Smooth muscle cell (in vitro differentiated cells): ENCODE data around the gene ETF1. TPM values are rescaled to one million over a fixed set of nuclear protein-coding genes. Genes with fewer than 3 reads are reported as not detected.

Experiments
- DNase-seq: peaks from one replicate; lab custom pipeline; 2025; ENCODE audit not compliant: unreplicated experiment; lab: John Stamatoyannopoulos, UW
- H2AFZ ChIP-seq: fragments of 200-600 bp; sonication (generic); 2 replicates; pipeline ENCODE4 v1.6.0; 2016; ENCODE audit warnings: antibody characterized with exemption, low read depth, mild to moderate bottlenecking
- H3F3A ChIP-seq: fragments of 200-600 bp; sonication (generic); 2 replicates; pipeline ENCODE4 v1.6.0; 2017; ENCODE audit warnings: antibody characterized with exemption, low read depth
- H3K27ac ChIP-seq: fragments of 200-600 bp; sonication (generic); 2 replicates; pipeline ENCODE4 v1.5.1; 2016; ENCODE audit warnings: low read depth, mild to moderate bottlenecking
- H3K27me3 ChIP-seq: fragments of 200-600 bp; sonication (generic); 2 replicates; pipeline ENCODE4 v1.6.1; 2016; ENCODE audit warnings: low read depth, mild to moderate bottlenecking
- H3K36me3 ChIP-seq: fragments of 200-600 bp; sonication (generic); 2 replicates; pipeline ENCODE4 v1.5.1; 2016; ENCODE audit warnings: low read depth
- H3K4me1 ChIP-seq: fragments of 200-600 bp; sonication (generic); 2 replicates; pipeline ENCODE4 v1.5.1; 2016; ENCODE audit warnings: low read depth
- H3K4me2 ChIP-seq: fragments of 200-600 bp; sonication (generic); 2 replicates; pipeline ENCODE4 v1.6.0; 2016; ENCODE audit warnings: mild to moderate bottlenecking
- H3K4me3 ChIP-seq: fragments of 200-600 bp; sonication (generic); 2 replicates; pipeline ENCODE4 v1.5.1; 2016; ENCODE audit warnings: mild to moderate bottlenecking
- H3K79me2 ChIP-seq: fragments of 200-600 bp; sonication (generic); 2 replicates; pipeline ENCODE4 v1.6.0; 2016; ENCODE audit warnings: low read depth, mild to moderate bottlenecking
- H3K9ac ChIP-seq: fragments of 200-600 bp; sonication (generic); 2 replicates; pipeline ENCODE4 v1.6.0; 2016; ENCODE audit warnings: low read depth
- H3K9me3 ChIP-seq: fragments of 200-600 bp; sonication (generic); replicated peaks from 2 replicates; pipeline ENCODE4 v1.5.1; 2016; ENCODE audit warnings: low read depth
- H4K20me1 ChIP-seq: fragments of 200-600 bp; sonication (generic); 2 replicates; pipeline ENCODE4 v1.6.0; 2016; ENCODE audit warnings: low read depth
- WGBS: methylation state at CpG from one replicate; pipeline ENCODE4 v1.1.7; 2016; ENCODE audit warnings: low lambda C conversion rate; 5-methylcytosine and 5-hydroxymethylcytosine counted together
- polyA plus RNA-seq: library from polyadenylated mRNA; unstranded; fragments of >200 nt; fragmentation: Nextera tagmentation; extraction: Ambion mirVana; gene quantifications from 2 replicates; pipeline ENCODE4 v1.2.1, GENCODE V29; 2016
- total RNA-seq: library from RNA; depleted of rRNA; stranded (reverse); fragments of >200 nt; gene quantifications from 2 replicates; pipeline ENCODE4 v1.2.3, GENCODE V29; 2014
- TF ChIP-seq, protein P1 (sequence below): fragments of 200-600 bp; sonication (generic); IDR thresholded peaks from 2 replicates; pipeline ENCODE4 v1.5.1; 2017; ENCODE audit warnings: borderline replicate concordance, mild to moderate bottlenecking, antibody characterized with exemption; ENCODE audit not compliant: insufficient read depth, poor library complexity, severe bottlenecking

ETF1 gene
- total and polyA plus RNA-seq, 2 experiments from 2014 or later = 48.7 to 98.0 TPM

DNA sequence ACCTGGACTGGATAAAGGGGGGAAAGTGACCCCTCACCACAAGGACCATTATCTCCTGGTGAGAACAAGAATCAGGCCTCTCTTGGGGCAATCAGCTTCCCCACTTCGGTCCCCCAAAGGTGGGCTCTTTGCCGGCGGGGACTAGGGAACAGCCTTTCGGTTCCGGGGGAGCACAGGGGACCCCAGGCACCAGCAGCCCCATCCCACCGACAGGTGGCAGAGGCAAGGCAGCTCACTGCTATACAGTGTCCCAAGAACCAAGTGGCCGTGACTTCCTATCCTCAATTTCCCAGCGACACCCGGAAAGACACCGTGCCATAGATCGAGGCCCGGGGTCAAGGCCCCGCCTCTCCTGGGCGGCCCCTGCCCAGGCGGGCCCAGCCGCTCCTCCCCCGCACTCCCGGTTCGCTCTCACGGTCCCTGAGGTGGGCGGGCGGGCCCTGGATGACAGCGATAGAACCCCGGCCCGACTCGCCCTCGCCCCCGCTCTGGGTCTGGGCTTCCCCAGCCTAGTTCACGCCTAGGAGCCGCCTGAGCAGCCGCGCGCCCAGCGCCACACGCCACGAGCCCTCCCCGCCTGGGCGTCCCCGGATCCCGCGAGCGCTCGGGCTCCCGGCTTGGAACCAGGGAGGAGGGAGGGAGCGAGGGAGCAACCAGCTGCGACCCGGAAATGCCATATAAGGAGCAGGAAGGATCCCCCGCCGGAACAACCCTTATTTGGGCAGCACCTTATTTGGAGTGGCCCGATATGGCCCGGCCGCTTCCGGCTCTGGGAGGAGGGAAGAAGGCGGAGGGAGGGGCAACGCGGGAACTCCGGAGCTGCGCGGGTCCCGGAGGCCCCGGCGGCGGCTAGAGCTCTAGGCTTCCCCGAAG is 78.4 kb downstream of the ETF1 start:
- Histone ChIP-seq H3F3A (peaks cover 30% of the 10 kb centered on the region), H3K4me1 (peaks cover 7% of the 10 kb centered on the region), H3K4me2 (peak overlapping the region; percentile 92), H3K9ac (peak overlapping the region; percentile 88), H3K36me3 (peaks cover 4% of the 10 kb centered on the region), H3K9me3 (no peaks in the 10 kb centered on the region), H3K4me3 (peak overlapping the region; percentile 79), H4K20me1 (peaks cover 42% of the 10 kb centered on the region), H3K27ac (peak overlapping the region; percentile 96), H3K79me2 (peaks cover 9% of the 10 kb centered on the region), H3K27me3 (no peaks in the 10 kb centered on the region), H2AFZ (no peak overlapping the region)
- under 1% methylated on average over 52 of the region's 64 CpGs for WGBS
- peak; percentile 99 for DNase-seq
- TF ChIP-seq, protein P1, sequence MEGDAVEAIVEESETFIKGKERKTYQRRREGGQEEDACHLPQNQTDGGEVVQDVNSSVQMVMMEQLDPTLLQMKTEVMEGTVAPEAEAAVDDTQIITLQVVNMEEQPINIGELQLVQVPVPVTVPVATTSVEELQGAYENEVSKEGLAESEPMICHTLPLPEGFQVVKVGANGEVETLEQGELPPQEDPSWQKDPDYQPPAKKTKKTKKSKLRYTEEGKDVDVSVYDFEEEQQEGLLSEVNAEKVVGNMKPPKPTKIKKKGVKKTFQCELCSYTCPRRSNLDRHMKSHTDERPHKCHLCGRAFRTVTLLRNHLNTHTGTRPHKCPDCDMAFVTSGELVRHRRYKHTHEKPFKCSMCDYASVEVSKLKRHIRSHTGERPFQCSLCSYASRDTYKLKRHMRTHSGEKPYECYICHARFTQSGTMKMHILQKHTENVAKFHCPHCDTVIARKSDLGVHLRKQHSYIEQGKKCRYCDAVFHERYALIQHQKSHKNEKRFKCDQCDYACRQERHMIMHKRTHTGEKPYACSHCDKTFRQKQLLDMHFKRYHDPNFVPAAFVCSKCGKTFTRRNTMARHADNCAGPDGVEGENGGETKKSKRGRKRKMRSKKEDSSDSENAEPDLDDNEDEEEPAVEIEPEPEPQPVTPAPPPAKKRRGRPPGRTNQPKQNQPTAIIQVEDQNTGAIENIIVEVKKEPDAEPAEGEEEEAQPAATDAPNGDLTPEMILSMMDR = peak; percentile 2

DNA sequence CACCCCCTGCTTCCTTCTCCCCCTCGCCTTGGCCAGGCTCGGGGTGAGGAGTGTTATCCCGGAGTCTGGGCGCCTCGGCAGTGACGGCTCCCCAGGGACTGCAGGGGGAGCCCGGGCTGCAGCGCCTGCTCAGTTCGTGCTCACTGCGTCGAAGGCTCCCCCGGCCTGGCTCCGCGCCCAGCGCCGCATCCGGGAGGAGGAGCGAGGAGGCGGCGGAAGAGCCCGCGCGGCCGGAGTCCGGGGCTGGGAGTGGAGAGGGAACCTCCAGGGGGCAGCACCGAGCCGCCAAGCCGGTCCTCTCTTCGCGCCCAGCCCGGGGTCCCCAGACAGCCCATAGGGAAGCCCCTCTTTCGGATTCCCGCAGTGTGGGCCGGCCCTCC is 79.0 kb downstream of the ETF1 start:
- Histone ChIP-seq H3F3A (peaks cover 27% of the 10 kb centered on the region), H3K27ac (peak overlapping the region; percentile 96), H3K9me3 (no peaks in the 10 kb centered on the region), H2AFZ (no peak overlapping the region), H3K36me3 (peaks cover 4% of the 10 kb centered on the region), H3K4me3 (peak overlapping the region; percentile 79), H3K79me2 (peaks cover 9% of the 10 kb centered on the region), H3K4me2 (peak overlapping the region; percentile 92), H3K27me3 (no peaks in the 10 kb centered on the region), H4K20me1 (peaks cover 36% of the 10 kb centered on the region), H3K4me1 (peaks cover 7% of the 10 kb centered on the region), H3K9ac (peak overlapping the region; percentile 88)
- under 1% methylated on average over 21 of the region's 34 CpGs for WGBS
- peak; percentile 89 for DNase-seq
- TF ChIP-seq, protein P1 = peak; percentile 80

DNA sequence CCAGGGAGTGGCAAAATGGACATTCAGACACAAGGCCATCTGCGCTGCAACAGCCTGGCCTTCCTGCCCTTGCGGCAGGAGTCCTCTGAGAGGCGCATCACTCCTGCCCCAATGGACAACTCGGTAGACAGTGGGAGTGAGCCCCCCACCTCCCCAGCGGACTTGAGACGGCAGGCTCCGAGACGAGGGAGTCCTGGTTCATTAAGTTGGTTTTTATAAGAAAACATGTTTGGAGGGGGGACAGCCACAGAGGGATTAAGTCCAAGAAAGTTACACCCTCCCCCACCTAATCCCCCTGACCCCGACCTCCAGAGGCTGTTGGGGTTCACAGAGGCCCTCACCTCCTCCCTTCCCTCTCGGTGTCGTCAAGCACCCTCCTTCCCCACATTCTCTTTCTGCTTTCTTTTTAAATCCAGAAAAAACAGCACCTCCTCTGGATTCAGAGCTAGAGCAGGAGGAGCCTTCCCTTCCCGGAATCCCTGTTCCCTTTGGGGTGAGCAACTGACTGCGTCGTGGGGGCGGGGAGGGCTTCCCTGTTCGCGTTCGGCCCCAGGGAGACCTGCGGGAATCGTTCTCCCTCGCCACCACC is 79.5 kb downstream of the ETF1 start:
- TF ChIP-seq, protein P1 = no peak
- H3K9me3 ChIP-seq = no peaks in the 10 kb centered on the region
- H3K4me1 ChIP-seq = peaks cover 7% of the 10 kb centered on the region
- no peak overlapping the region for H2AFZ ChIP-seq
- H3K27ac ChIP-seq = peak overlapping the region; percentile 96
- peaks cover 31% of the 10 kb centered on the region for H4K20me1 ChIP-seq
- peaks cover 4% of the 10 kb centered on the region for H3K36me3 ChIP-seq
- H3K4me2 ChIP-seq = peak overlapping the region; percentile 92
- 16% methylated on average over 21 of the region's 21 CpGs for WGBS
- H3K27me3 ChIP-seq = no peaks in the 10 kb centered on the region
- peak overlapping the region; percentile 88 for H3K9ac ChIP-seq
- H3F3A ChIP-seq = peaks cover 25% of the 10 kb centered on the region
- H3K4me3 ChIP-seq = peak overlapping the region; percentile 79
- DNase-seq = no peak
- peaks cover 9% of the 10 kb centered on the region for H3K79me2 ChIP-seq
